ENCODE data around the gene SMIM43.

DNA sequence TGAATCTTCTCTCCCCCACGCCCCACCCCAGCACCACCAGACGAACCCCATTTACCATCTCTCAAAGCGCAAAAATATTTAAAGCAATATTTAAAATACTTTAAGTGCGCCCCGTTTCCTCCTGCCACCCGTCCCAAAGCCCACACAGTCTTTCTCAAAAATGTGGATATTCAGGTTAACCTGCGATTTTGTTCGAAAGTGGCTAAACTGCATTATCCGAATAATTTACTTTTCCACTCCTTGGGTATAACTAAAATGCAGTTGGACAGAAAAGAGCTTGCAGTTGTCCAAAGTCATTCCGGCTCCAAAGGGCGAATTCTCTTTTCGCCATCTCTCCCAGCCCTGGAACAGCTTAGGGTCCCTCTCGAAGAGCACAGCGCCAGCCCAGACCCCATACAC, 662 bp downstream of the SMIM43 start:
- TF ChIP-seq JUNB (CRISPR knock-in tag; conservative IDR thresholded peaks at IDR 0.05) (no peak), ZNF431 (CRISPR knock-in tag; IDR thresholded peaks at IDR 0.05) (no peak), SMARCC2 (IDR thresholded peaks at IDR 0.05; ENCODE audit: low read depth) (no peak), CEBPB (tag; IDR thresholded peaks at IDR 0.05) (no peak), HSF4 (CRISPR knock-in tag; IDR thresholded peaks at IDR 0.05; ENCODE audit: borderline replicate concordance) (no peak)
- TF ChIP-seq, protein P1, sequence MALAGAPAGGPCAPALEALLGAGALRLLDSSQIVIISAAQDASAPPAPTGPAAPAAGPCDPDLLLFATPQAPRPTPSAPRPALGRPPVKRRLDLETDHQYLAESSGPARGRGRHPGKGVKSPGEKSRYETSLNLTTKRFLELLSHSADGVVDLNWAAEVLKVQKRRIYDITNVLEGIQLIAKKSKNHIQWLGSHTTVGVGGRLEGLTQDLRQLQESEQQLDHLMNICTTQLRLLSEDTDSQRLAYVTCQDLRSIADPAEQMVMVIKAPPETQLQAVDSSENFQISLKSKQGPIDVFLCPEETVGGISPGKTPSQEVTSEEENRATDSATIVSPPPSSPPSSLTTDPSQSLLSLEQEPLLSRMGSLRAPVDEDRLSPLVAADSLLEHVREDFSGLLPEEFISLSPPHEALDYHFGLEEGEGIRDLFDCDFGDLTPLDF (CRISPR knock-in tag; IDR thresholded peaks at IDR 0.05), result no peak
